K562 (cell line): ENCODE data around the gene DDIT3. TPM values are rescaled to one million over a fixed set of nuclear protein-coding genes. Genes with fewer than 3 reads are reported as not detected.

Experiments used
- CHD1 ChIP-seq: fragments of 200-600 bp; sonication (generic); IDR thresholded peaks from one replicate; pipeline ENCODE4 v1.6.1; 2012; ENCODE audit warnings: mild to moderate bottlenecking, moderate library complexity, low read length, inconsistent platforms
- FOXM1 ChIP-seq, 2 experiments: fragments of 450-650 bp in 1 of 2; sonication (generic) in 1 of 2; formaldehyde crosslinking in 1 of 2; IDR thresholded peaks; 2 replicates each; pipeline versions ENCODE4 v1.6.1 to v1.9.0; 2017 to 2022; ENCODE audit warnings: low read depth in 2 of 2, mild to moderate bottlenecking in 2 of 2, missing genetic modification reagents in 1 of 2, moderate library complexity in 1 of 2
- NFXL1 ChIP-seq: fragments of 450-650 bp; formaldehyde crosslinking; IDR thresholded peaks from 2 replicates; pipeline ENCODE4 v1.4.0; 2021; ENCODE audit warnings: mild to moderate bottlenecking
- TEAD1 ChIP-seq, 2 experiments: fragments of 450-650 bp in 1 of 2; sonication (generic) in 1 of 2; formaldehyde crosslinking; IDR thresholded peaks; 2 replicates each; pipeline versions ENCODE4 v1.4.0 to v1.8.0; 2020 to 2022; ENCODE audit warnings: mild to moderate bottlenecking in 2 of 2, missing genetic modification reagents in 1 of 2
- polyA plus RNA-seq, 8 experiments: library from polyadenylated mRNA; depleted of rRNA in 4 of 8; stranded (reverse) in 5 of 8; unstranded in 3 of 8; fragments of >200 nt; fragmentation: Nextera tagmentation in 2 of 8; fragmentation: Illumina TruSeq in 1 of 8; extraction: Ambion mirVana in 2 of 8; extraction: Trizol in 1 of 8; gene quantifications; 2 replicates each; pipeline versions ENCODE4 v1.2.1 to v1.2.3, GENCODE V29; 2011 to 2014; ENCODE audit warnings: inconsistent platforms in 1 of 8, missing spikeins in 1 of 8
- total RNA-seq, 7 experiments: library from RNA; depleted of rRNA in 6 of 7; stranded (reverse); fragments of >200 nt in 6 of 7; fragmentation: Illumina TruSeq in 2 of 7; extraction: Trizol in 2 of 7; gene quantifications; 2 replicates each; pipeline versions ENCODE4 v1.2.1 to v1.2.3, GENCODE V29; 2011 to 2021; ENCODE audit warnings: low replicate concordance in 1 of 7
- TF ChIP-seq, protein P1 (sequence below): fragments of 450-650 bp; formaldehyde crosslinking; IDR thresholded peaks from 2 replicates; pipeline ENCODE4 v1.4.0; 2020; ENCODE audit warnings: mild to moderate bottlenecking, moderate library complexity
- TF ChIP-seq, protein P2 (sequence below): sonication (generic); formaldehyde crosslinking; IDR thresholded peaks from 2 replicates; pipeline ENCODE4 v1.8.1; 2023; ENCODE audit warnings: mild to moderate bottlenecking, missing genetic modification reagents
- TF ChIP-seq, protein P3 (sequence below): fragments of 200-600 bp; sonication (generic); IDR thresholded peaks from one replicate; pipeline ENCODE4 v1.6.1; 2012; ENCODE audit warnings: mild to moderate bottlenecking, low read depth, low read length, inconsistent platforms
- TF ChIP-seq, protein P4 (sequence below): fragments of 450-650 bp; IDR thresholded peaks from 2 replicates; pipeline ENCODE4 v1.6.1; 2018; ENCODE audit not compliant: partially characterized antibody
- TF ChIP-seq, protein P5 (sequence below): fragments of 250-450 bp; sonication (Bioruptor Pico); IDR thresholded peaks from 2 replicates; pipeline ENCODE4 v1.8.0; 2022; ENCODE audit warnings: moderate library complexity, mild to moderate bottlenecking, inconsistent platforms

The DDIT3 gene
- total and polyA plus RNA-seq, 9 of the 15 experiments (the other 6 are each of a cell fraction or from before 2014, with no cell fraction given), result 59.1 to 272 (median 89.9) TPM

DNA sequence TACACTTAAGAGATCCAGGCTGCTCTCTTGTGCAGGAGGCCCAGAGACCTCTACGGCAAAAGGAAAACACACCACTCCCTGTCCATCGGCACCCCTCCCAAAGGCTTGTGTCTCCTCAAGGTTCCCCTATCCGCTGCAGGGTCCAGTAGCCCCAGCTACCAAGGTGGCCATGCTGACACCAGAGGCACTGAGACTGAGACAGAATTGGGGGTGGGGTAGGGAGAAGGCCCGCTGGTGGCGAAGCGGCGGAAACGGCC lies 590 bp downstream of the DDIT3 start (continued):
- TF ChIP-seq, protein P1, sequence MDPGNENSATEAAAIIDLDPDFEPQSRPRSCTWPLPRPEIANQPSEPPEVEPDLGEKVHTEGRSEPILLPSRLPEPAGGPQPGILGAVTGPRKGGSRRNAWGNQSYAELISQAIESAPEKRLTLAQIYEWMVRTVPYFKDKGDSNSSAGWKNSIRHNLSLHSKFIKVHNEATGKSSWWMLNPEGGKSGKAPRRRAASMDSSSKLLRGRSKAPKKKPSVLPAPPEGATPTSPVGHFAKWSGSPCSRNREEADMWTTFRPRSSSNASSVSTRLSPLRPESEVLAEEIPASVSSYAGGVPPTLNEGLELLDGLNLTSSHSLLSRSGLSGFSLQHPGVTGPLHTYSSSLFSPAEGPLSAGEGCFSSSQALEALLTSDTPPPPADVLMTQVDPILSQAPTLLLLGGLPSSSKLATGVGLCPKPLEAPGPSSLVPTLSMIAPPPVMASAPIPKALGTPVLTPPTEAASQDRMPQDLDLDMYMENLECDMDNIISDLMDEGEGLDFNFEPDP (CRISPR knock-in tag), result 0 out of 2 replicates have a peak, but pooled peaks have one; percentile 13
- TF ChIP-seq, protein P2, sequence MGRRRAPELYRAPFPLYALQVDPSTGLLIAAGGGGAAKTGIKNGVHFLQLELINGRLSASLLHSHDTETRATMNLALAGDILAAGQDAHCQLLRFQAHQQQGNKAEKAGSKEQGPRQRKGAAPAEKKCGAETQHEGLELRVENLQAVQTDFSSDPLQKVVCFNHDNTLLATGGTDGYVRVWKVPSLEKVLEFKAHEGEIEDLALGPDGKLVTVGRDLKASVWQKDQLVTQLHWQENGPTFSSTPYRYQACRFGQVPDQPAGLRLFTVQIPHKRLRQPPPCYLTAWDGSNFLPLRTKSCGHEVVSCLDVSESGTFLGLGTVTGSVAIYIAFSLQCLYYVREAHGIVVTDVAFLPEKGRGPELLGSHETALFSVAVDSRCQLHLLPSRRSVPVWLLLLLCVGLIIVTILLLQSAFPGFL (CRISPR knock-in tag), result peak; percentile 19; the same call in 1 of the 2 replicates
- TF ChIP-seq CHD1, result peak; percentile 84
- TF ChIP-seq, protein P3, sequence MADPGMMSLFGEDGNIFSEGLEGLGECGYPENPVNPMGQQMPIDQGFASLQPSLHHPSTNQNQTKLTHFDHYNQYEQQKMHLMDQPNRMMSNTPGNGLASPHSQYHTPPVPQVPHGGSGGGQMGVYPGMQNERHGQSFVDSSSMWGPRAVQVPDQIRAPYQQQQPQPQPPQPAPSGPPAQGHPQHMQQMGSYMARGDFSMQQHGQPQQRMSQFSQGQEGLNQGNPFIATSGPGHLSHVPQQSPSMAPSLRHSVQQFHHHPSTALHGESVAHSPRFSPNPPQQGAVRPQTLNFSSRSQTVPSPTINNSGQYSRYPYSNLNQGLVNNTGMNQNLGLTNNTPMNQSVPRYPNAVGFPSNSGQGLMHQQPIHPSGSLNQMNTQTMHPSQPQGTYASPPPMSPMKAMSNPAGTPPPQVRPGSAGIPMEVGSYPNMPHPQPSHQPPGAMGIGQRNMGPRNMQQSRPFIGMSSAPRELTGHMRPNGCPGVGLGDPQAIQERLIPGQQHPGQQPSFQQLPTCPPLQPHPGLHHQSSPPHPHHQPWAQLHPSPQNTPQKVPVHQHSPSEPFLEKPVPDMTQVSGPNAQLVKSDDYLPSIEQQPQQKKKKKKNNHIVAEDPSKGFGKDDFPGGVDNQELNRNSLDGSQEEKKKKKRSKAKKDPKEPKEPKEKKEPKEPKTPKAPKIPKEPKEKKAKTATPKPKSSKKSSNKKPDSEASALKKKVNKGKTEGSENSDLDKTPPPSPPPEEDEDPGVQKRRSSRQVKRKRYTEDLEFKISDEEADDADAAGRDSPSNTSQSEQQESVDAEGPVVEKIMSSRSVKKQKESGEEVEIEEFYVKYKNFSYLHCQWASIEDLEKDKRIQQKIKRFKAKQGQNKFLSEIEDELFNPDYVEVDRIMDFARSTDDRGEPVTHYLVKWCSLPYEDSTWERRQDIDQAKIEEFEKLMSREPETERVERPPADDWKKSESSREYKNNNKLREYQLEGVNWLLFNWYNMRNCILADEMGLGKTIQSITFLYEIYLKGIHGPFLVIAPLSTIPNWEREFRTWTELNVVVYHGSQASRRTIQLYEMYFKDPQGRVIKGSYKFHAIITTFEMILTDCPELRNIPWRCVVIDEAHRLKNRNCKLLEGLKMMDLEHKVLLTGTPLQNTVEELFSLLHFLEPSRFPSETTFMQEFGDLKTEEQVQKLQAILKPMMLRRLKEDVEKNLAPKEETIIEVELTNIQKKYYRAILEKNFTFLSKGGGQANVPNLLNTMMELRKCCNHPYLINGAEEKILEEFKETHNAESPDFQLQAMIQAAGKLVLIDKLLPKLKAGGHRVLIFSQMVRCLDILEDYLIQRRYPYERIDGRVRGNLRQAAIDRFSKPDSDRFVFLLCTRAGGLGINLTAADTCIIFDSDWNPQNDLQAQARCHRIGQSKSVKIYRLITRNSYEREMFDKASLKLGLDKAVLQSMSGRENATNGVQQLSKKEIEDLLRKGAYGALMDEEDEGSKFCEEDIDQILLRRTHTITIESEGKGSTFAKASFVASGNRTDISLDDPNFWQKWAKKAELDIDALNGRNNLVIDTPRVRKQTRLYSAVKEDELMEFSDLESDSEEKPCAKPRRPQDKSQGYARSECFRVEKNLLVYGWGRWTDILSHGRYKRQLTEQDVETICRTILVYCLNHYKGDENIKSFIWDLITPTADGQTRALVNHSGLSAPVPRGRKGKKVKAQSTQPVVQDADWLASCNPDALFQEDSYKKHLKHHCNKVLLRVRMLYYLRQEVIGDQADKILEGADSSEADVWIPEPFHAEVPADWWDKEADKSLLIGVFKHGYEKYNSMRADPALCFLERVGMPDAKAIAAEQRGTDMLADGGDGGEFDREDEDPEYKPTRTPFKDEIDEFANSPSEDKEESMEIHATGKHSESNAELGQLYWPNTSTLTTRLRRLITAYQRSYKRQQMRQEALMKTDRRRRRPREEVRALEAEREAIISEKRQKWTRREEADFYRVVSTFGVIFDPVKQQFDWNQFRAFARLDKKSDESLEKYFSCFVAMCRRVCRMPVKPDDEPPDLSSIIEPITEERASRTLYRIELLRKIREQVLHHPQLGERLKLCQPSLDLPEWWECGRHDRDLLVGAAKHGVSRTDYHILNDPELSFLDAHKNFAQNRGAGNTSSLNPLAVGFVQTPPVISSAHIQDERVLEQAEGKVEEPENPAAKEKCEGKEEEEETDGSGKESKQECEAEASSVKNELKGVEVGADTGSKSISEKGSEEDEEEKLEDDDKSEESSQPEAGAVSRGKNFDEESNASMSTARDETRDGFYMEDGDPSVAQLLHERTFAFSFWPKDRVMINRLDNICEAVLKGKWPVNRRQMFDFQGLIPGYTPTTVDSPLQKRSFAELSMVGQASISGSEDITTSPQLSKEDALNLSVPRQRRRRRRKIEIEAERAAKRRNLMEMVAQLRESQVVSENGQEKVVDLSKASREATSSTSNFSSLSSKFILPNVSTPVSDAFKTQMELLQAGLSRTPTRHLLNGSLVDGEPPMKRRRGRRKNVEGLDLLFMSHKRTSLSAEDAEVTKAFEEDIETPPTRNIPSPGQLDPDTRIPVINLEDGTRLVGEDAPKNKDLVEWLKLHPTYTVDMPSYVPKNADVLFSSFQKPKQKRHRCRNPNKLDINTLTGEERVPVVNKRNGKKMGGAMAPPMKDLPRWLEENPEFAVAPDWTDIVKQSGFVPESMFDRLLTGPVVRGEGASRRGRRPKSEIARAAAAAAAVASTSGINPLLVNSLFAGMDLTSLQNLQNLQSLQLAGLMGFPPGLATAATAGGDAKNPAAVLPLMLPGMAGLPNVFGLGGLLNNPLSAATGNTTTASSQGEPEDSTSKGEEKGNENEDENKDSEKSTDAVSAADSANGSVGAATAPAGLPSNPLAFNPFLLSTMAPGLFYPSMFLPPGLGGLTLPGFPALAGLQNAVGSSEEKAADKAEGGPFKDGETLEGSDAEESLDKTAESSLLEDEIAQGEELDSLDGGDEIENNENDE, result peak; percentile 24
- TF ChIP-seq FOXM1 (IDR thresholded peaks at IDR 0.05; ENCODE audit: low read depth), result no peak
- peak; percentile 78; the same call in 1 of the 2 replicates for TF ChIP-seq FOXM1 (CRISPR knock-in tag; IDR thresholded peaks at IDR 0.05; ENCODE audit: low read depth)
- TF ChIP-seq, protein P4, sequence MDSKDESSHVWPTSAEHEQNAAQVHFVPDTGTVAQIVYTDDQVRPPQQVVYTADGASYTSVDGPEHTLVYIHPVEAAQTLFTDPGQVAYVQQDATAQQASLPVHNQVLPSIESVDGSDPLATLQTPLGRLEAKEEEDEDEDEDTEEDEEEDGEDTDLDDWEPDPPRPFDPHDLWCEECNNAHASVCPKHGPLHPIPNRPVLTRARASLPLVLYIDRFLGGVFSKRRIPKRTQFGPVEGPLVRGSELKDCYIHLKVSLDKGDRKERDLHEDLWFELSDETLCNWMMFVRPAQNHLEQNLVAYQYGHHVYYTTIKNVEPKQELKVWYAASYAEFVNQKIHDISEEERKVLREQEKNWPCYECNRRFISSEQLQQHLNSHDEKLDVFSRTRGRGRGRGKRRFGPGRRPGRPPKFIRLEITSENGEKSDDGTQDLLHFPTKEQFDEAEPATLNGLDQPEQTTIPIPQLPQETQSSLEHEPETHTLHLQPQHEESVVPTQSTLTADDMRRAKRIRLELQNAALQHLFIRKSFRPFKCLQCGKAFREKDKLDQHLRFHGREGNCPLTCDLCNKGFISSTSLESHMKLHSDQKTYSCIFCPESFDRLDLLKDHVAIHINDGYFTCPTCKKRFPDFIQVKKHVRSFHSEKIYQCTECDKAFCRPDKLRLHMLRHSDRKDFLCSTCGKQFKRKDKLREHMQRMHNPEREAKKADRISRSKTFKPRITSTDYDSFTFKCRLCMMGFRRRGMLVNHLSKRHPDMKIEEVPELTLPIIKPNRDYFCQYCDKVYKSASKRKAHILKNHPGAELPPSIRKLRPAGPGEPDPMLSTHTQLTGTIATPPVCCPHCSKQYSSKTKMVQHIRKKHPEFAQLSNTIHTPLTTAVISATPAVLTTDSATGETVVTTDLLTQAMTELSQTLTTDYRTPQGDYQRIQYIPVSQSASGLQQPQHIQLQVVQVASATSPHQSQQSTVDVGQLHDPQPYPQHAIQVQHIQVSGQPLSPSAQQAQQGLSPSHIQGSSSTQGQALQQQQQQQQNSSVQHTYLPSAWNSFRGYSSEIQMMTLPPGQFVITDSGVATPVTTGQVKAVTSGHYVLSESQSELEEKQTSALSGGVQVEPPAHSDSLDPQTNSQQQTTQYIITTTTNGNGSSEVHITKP, result peak; percentile 41
- TF ChIP-seq TEAD1 (CRISPR knock-in tag; IDR thresholded peaks at IDR 0.05), result peak in 1 of 2 experiments; percentile 27; a peak in 1 of 4 replicates
- TF ChIP-seq, protein P5, sequence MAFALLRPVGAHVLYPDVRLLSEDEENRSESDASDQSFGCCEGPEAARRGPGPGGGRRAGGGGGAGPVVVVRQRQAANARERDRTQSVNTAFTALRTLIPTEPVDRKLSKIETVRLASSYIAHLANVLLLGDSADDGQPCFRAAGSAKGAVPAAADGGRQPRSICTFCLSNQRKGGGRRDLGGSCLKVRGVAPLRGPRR (CRISPR knock-in tag), result 0 out of 2 replicates have a peak, but pooled peaks have one; percentile 21
- TF ChIP-seq NFXL1 (CRISPR knock-in tag), result no peak
